Measurements from ENCODE around the gene BAZ1B.
"Not testable (repeated sequence)": the region's sequence is repeated elsewhere in the genome, so short reads cannot be mapped to it uniquely, and the experiment has no call there.

The BAZ1B gene

GRCh38 chr7:73496626-73497025 lies 25.5 kb downstream of the BAZ1B start:
- peaks cover 96% of the 10 kb centered on the region for H3K36me3 ChIP-seq (ENCODE audit: insufficient read depth, low read length)
- no peak overlapping the region for H3K4me3 ChIP-seq (ENCODE audit: low read length, poor library complexity, severe bottlenecking)
- no peak overlapping the region for H3K9ac ChIP-seq (ENCODE audit: low read depth, low read length, poor library complexity, severe bottlenecking)
- H3K27me3 ChIP-seq (ENCODE audit: insufficient read depth, low read length, poor library complexity, severe bottlenecking): no peaks in the 10 kb centered on the region
- H2AFZ ChIP-seq (ENCODE audit: low read length): no peak overlapping the region
- H3F3A ChIP-seq (ENCODE audit: low read depth): no peaks in the 10 kb centered on the region
- no peaks in the 10 kb centered on the region for H3K9me2 ChIP-seq (replicated peaks; ENCODE audit: low read depth, low read length)
- H4K20me1 ChIP-seq (ENCODE audit: insufficient read depth, low read length, poor library complexity, severe bottlenecking): peaks cover 61% of the 10 kb centered on the region
- H3K9me3 ChIP-seq (ENCODE audit: insufficient read depth, low read depth, low read length): no peaks in the 10 kb centered on the region
- H3K4me2 ChIP-seq (ENCODE audit: low read depth, low read length, poor library complexity, severe bottlenecking): no peak overlapping the region
- no peaks in the 10 kb centered on the region for H3K4me1 ChIP-seq (ENCODE audit: insufficient read depth, low read length, poor library complexity, severe bottlenecking)
- peaks cover 51% of the 10 kb centered on the region for H3K79me2 ChIP-seq (ENCODE audit: insufficient read depth, low read length)
- TF ChIP-seq, protein P1, sequence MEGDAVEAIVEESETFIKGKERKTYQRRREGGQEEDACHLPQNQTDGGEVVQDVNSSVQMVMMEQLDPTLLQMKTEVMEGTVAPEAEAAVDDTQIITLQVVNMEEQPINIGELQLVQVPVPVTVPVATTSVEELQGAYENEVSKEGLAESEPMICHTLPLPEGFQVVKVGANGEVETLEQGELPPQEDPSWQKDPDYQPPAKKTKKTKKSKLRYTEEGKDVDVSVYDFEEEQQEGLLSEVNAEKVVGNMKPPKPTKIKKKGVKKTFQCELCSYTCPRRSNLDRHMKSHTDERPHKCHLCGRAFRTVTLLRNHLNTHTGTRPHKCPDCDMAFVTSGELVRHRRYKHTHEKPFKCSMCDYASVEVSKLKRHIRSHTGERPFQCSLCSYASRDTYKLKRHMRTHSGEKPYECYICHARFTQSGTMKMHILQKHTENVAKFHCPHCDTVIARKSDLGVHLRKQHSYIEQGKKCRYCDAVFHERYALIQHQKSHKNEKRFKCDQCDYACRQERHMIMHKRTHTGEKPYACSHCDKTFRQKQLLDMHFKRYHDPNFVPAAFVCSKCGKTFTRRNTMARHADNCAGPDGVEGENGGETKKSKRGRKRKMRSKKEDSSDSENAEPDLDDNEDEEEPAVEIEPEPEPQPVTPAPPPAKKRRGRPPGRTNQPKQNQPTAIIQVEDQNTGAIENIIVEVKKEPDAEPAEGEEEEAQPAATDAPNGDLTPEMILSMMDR (conservative IDR thresholded peaks at IDR 0.05; ENCODE audit: low read length): no peak
- TF ChIP-seq EZH2phosphoT487 (IDR thresholded peaks at IDR 0.05; ENCODE audit: borderline replicate concordance): no peak

- peaks cover 98% of the 10 kb centered on the region for H3K36me3 ChIP-seq (ENCODE audit: insufficient read depth, low read length)
- H3K9ac ChIP-seq (ENCODE audit: low read depth, low read length, poor library complexity, severe bottlenecking): not testable (repeated sequence)
Observed at GRCh38 chr7:73495507-73495906, 26.6 kb downstream of the BAZ1B start.

GRCh38 chr7:73489976-73490375 lies 32.1 kb downstream of the BAZ1B start:
- Histone ChIP-seq H3K79me2 (ENCODE audit: insufficient read depth, low read length) (peaks cover 48% of the 10 kb centered on the region), H3K9me2 (replicated peaks; ENCODE audit: low read depth, low read length) (no peaks in the 10 kb centered on the region), H3K36me3 (ENCODE audit: insufficient read depth, low read length) (peaks cover 97% of the 10 kb centered on the region), H2AFZ (ENCODE audit: low read length) (no peak overlapping the region), H3K27me3 (ENCODE audit: insufficient read depth, low read length, poor library complexity, severe bottlenecking) (no peaks in the 10 kb centered on the region), H3K4me2 (ENCODE audit: low read depth, low read length, poor library complexity, severe bottlenecking) (no peak overlapping the region), H3K9ac (ENCODE audit: low read depth, low read length, poor library complexity, severe bottlenecking) (no peak overlapping the region), H3K4me3 (ENCODE audit: low read length, poor library complexity, severe bottlenecking) (no peak overlapping the region), H3K9me3 (ENCODE audit: insufficient read depth, low read depth, low read length) (no peaks in the 10 kb centered on the region), H3K4me1 (ENCODE audit: insufficient read depth, low read length, poor library complexity, severe bottlenecking) (no peaks in the 10 kb centered on the region), H4K20me1 (ENCODE audit: insufficient read depth, low read length, poor library complexity, severe bottlenecking) (peaks cover 43% of the 10 kb centered on the region), H3F3A (ENCODE audit: low read depth) (no peaks in the 10 kb centered on the region)
- no peak for TF ChIP-seq EZH2phosphoT487 (IDR thresholded peaks at IDR 0.05; ENCODE audit: borderline replicate concordance)
- TF ChIP-seq, protein P1 (conservative IDR thresholded peaks at IDR 0.05; ENCODE audit: low read length): no peak

More at GRCh38 chr7:73495507-73495906, 26.6 kb downstream of the BAZ1B start:
- H2AFZ ChIP-seq (ENCODE audit: low read length); H3K4me1 ChIP-seq (ENCODE audit: insufficient read depth, low read length, poor library complexity, severe bottlenecking); H3K9me3 ChIP-seq (ENCODE audit: insufficient read depth, low read depth, low read length); H3K9me2 ChIP-seq (replicated peaks; ENCODE audit: low read depth, low read length); H3K4me3 ChIP-seq (ENCODE audit: low read length, poor library complexity, severe bottlenecking); H3K4me2 ChIP-seq (ENCODE audit: low read depth, low read length, poor library complexity, severe bottlenecking); H3K27me3 ChIP-seq (ENCODE audit: insufficient read depth, low read length, poor library complexity, severe bottlenecking); H3F3A ChIP-seq (ENCODE audit: low read depth): not testable (repeated sequence)
- peaks cover 45% of the 10 kb centered on the region for H3K79me2 ChIP-seq (ENCODE audit: insufficient read depth, low read length)
- H4K20me1 ChIP-seq (ENCODE audit: insufficient read depth, low read length, poor library complexity, severe bottlenecking): peaks cover 55% of the 10 kb centered on the region

DNA sequence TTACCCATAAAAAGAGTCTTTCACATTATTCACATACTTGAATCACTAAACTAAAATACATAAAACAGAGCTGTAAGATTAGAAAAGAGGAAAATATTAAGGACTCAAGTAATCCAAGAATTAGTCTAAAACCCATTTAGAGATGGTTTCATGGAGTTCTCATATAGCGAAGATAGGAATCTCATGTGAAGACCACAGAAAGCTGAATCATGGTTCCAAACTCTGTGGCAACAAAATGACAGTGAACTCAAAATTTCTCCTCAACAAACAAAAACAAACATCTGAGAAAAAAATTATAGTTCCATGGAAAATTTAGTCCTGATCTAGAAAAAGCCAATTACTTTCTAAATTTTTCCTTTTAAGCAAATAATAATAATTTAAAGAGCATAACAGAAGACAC lies 34.6 kb downstream of the BAZ1B start:
- TF ChIP-seq EZH2phosphoT487 (IDR thresholded peaks at IDR 0.05; ENCODE audit: borderline replicate concordance): no peak
- TF ChIP-seq, protein P1 (conservative IDR thresholded peaks at IDR 0.05; ENCODE audit: low read length): no peak
- no peaks in the 10 kb centered on the region for H3K9me2 ChIP-seq (replicated peaks; ENCODE audit: low read depth, low read length)
- H3K4me3 ChIP-seq (ENCODE audit: low read length, poor library complexity, severe bottlenecking): no peak overlapping the region
- H3F3A ChIP-seq (ENCODE audit: low read depth): no peaks in the 10 kb centered on the region
- H3K9ac ChIP-seq (ENCODE audit: low read depth, low read length, poor library complexity, severe bottlenecking): no peak overlapping the region
- H2AFZ ChIP-seq (ENCODE audit: low read length): no peak overlapping the region
- H3K27me3 ChIP-seq (ENCODE audit: insufficient read depth, low read length, poor library complexity, severe bottlenecking): no peaks in the 10 kb centered on the region
- no peak overlapping the region for H3K4me2 ChIP-seq (ENCODE audit: low read depth, low read length, poor library complexity, severe bottlenecking)
- H3K79me2 ChIP-seq (ENCODE audit: insufficient read depth, low read length): peaks cover 57% of the 10 kb centered on the region
- H3K9me3 ChIP-seq (ENCODE audit: insufficient read depth, low read depth, low read length): no peaks in the 10 kb centered on the region
- H3K4me1 ChIP-seq (ENCODE audit: insufficient read depth, low read length, poor library complexity, severe bottlenecking): no peaks in the 10 kb centered on the region
- H3K36me3 ChIP-seq (ENCODE audit: insufficient read depth, low read length): peaks cover 96% of the 10 kb centered on the region
- peaks cover 50% of the 10 kb centered on the region for H4K20me1 ChIP-seq (ENCODE audit: insufficient read depth, low read length, poor library complexity, severe bottlenecking)
